Sciatic nerve (tissue), 2 donors: ENCODE results near the gene GH1. TPM values are rescaled to one million over a fixed set of nuclear protein-coding genes. Genes with fewer than 3 reads are reported as not detected.

Experiments
- ATAC-seq: fragments of 200-7000 bp; cut with Tn5 transposase; one replicate; pipeline ENCODE4 v1.9.1; 2020; ENCODE audit warnings: mild to moderate bottlenecking, moderate library complexity
- DNase-seq: peaks from one replicate; pipeline ENCODE4 v3.0.0-alpha.2; 2020; ENCODE audit warnings: low spot score
- intact Hi-C: fragments of 100-400 bp; cut with DNase I; formaldehyde crosslinking; loops from one replicate; pipeline ENCODE4 v1.14.2; 2022
- total RNA-seq: library from RNA; stranded (reverse); fragmentation: NEBNext Ultra II Directional; extraction: Animal tissue kit (Norgen Biotek cat#: 25700); gene quantifications from one replicate; pipeline ENCODE4 v1.2.1, GENCODE V29; 2021
- donor health status: DM: no; HTN: no; CAD: no.
- donor health status: DM: no; HTN: no; CAD: no.

Gene GH1
- total RNA-seq, 1 donor from 2014 or later: not detected

GRCh38 chr17:63946440-63947363 is 28.1 kb upstream of the GH1 start:
- intact Hi-C loops: no loop called here
- no peak for DNase-seq
- ATAC-seq: peak; percentile 75

GRCh38 chr17:63945784-63946439 is 27.3 kb upstream of the GH1 start:
- intact Hi-C loops: no loop called here
- ATAC-seq: no peak
- DNase-seq: no peak

GRCh38 chr17:63944736-63945499 is 26.3 kb upstream of the GH1 start:
- intact Hi-C loops: no loop called here
- ATAC-seq (no peak), DNase-seq (no peak)

GRCh38 chr17:63943745-63944144 is 25.1 kb upstream of the GH1 start:
- no peak for ATAC-seq
- intact Hi-C loops: no loop called here

GRCh38 chr17:63942309-63942985 is 23.8 kb upstream of the GH1 start:
- DNase-seq: no peak
- no peak for ATAC-seq
- intact Hi-C loops: no loop called here

More at GRCh38 chr17:63943745-63944144, 25.1 kb upstream of the GH1 start:
- no peak for DNase-seq

- intact Hi-C loops: no loop called here
- ATAC-seq (no peak), DNase-seq (no peak)
Observed at GRCh38 chr17:63941751-63942150, 23.1 kb upstream of the GH1 start.

GRCh38 chr17:63941162-63941561 is 22.5 kb upstream of the GH1 start:
- no peak for ATAC-seq
- no peak for DNase-seq
- intact Hi-C loops: no loop called here

- no peak for DNase-seq
- ATAC-seq: no peak
- intact Hi-C loops: no loop called here
Observed at GRCh38 chr17:63940584-63940983, 21.9 kb upstream of the GH1 start.

- intact Hi-C loops: no loop called here
- DNase-seq (no peak), ATAC-seq (no peak)
Observed at GRCh38 chr17:63939884-63940283, 21.2 kb upstream of the GH1 start.

- intact Hi-C loops: no loop called here
- no peak for ATAC-seq
- DNase-seq: no peak
Observed at GRCh38 chr17:63939401-63939800, 20.8 kb upstream of the GH1 start.

- no peak for ATAC-seq
- no peak for DNase-seq
- intact Hi-C loops: no loop called here
Observed at GRCh38 chr17:63937920-63938319, 19.3 kb upstream of the GH1 start.

- DNase-seq (no peak), ATAC-seq (no peak)
- intact Hi-C loops: no loop called here
Observed at GRCh38 chr17:63937319-63937718, 18.7 kb upstream of the GH1 start.

GRCh38 chr17:63934183-63935112 is 15.8 kb upstream of the GH1 start:
- no peak for ATAC-seq
- intact Hi-C loops: no loop called here
- no peak for DNase-seq

GRCh38 chr17:63933598-63933997 is 15.0 kb upstream of the GH1 start:
- DNase-seq (no peak), ATAC-seq (peak; percentile 11)
- intact Hi-C loops: no loop called here

GRCh38 chr17:63932721-63933120 is 14.1 kb upstream of the GH1 start:
- no peak for DNase-seq
- no peak for ATAC-seq
- intact Hi-C loops: no loop called here

GRCh38 chr17:63931981-63932561 is 13.4 kb upstream of the GH1 start, which contains the start of gene CD79B:
TSS of gene CD79B (minus strand) at chr17:63932331. CDS start at chr17:63932261, 70 bp downstream.
- no peak for DNase-seq
- intact Hi-C loops: no loop called here
- ATAC-seq: no peak

- ATAC-seq (peak; percentile 76), DNase-seq (peak; percentile 72)
- intact Hi-C loops: no loop called here
Observed at GRCh38 chr17:63930951-63931575, 12.4 kb upstream of the GH1 start.
